GM21529 (cell line): ENCODE results near the gene CUL9.
"Not testable (repeated sequence)": the region's sequence is repeated elsewhere in the genome, so short reads cannot be mapped to it uniquely, and the experiment has no call there.

Source experiments
- ATAC-seq: cut with Tn5 transposase; IDR thresholded peaks from one replicate; pipeline ENCODE4 v1.9.1; 2021; ENCODE audit not compliant: unreplicated experiment

CUL9 gene

DNA sequence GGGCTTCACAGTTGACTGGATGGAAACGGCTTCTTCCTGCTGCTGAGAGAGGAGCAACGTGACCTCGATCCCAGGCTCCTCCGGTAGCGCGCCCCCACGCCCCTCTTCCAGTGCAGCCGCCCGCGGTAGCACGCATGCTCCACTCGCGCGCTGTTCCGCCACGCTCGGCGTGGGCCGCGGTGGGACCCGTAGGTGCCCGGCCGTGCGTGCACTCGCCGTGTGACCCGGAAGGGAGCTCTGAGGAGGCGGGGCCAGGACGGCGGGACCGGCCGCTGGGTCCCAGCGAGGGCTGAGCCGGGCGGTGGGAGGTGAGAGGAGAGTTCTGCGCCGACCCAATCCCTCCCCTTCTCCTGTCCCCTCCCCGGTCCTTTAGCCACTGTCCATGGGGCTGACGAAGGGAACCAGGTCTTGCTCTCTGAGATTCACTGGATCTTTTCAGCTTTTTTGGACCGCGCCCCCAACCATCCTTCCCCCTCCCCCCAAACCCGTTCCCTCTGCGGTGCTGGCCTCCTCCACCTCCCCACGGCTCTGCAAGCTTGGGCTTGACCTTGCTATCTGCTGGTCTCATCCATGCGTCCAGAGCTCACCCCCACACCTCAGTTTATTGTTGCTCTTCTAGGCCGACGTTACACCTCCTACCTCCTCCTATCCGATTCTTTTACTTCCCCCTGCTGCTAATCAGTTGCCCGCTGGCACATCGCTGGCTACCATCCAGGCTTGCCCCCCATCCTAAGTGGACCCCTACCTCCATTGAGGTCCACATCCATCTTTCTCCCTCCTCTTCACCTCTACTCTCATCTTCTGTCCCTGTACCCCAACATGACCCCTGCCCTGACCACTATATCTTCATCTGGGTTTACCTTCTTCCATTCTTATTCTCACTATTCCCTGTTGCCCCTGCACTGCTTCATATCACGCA, at the start of gene CUL9:
Gene CUL9 (plus strand): TSS at position 255 of the 919 bp plus-strand sequence. CDS start 2,115 bp downstream, outside the sequence.
- peak; percentile 94 for ATAC-seq

DNA sequence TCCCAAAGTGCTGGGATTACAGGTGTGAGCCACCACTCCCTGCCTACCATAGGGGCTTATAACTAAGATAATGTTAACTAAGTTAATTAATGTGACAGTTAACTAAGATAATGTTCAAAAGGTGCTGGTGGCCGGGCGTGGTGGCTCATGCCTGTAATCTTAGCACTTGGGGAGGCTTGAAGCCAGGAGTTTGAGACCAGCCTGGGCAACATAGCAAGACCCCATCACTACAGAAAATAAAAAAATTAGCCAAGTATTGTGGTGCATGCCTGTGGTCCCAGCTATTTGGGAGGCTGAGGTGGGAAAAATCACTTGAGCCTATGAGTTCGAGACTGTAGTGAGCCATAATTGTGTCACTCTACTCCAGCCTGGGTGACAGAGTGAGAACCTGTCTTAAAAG, 43.7 kb upstream of the CUL9 start:
- ATAC-seq: no peak

- not testable (repeated sequence) for ATAC-seq
Observed at GRCh38 chr6:43139973-43140372, 42.0 kb upstream of the CUL9 start.

- ATAC-seq: no peak
Observed at GRCh38 chr6:43141644-43142043, 40.4 kb upstream of the CUL9 start.

DNA sequence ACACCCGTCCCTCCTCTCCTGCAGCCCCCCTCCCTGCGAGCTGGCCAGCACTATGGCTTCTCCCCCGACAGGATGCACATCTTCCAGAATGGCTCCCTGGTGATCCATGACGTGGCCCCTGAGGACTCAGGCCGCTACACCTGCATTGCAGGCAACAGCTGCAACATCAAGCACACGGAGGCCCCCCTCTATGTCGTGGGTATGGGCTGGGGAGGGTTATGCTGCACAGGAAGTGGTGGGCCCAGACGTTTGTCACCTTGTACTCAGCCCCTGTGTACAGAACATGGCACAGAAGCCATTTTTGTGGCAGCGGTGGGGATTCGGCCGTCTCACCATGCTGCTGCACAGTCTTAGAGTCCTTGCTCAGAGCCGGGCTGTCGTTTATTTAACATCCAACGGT, 39.9 kb upstream of the CUL9 start:
- no peak for ATAC-seq

GRCh38 chr6:43143235-43144128, 38.5 kb upstream of the CUL9 start:
- ATAC-seq: no peak

GRCh38 chr6:43144879-43145278, 37.1 kb upstream of the CUL9 start:
- no peak for ATAC-seq

GRCh38 chr6:43146261-43146660, 35.7 kb upstream of the CUL9 start:
- ATAC-seq: no peak

GRCh38 chr6:43146709-43147688, 35.0 kb upstream of the CUL9 start:
- ATAC-seq: no peak

DNA sequence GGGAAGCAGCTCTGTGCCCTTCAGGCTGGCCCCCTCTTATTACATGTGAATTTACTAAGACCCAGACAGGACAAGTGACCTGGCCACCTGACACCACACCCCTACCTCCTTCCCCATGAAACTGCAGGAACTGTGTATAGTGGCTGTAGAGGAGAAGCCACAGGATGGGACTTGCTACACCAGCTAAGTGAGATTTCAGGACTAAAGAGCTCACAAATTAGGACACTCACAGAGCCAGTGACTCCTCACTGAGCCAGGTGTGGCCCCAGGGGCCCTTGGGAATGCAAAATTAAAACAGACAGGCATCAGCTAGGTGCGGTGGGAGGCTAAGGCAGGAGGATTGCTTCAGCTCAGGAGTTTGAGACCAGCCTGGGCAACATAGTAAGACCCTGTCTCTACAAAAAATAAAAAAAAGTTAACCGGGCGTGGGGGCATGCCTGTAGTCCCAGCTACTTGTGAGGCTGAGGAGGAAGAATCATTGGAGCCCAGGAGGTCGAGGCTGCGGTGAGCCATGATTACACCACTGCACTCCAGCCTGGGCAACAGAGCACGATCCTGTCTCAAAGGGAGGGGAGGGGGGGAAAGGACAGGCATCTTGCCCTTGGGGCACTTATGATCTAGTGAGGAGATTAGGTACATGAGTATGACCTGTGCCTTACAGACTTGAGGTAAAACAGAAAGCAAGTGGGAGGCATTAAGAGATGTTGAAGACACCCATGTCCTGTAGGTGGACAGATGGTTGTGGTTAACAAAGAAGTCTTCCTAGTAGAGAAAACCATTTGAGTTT, 34.1 kb upstream of the CUL9 start:
- ATAC-seq: no peak

DNA sequence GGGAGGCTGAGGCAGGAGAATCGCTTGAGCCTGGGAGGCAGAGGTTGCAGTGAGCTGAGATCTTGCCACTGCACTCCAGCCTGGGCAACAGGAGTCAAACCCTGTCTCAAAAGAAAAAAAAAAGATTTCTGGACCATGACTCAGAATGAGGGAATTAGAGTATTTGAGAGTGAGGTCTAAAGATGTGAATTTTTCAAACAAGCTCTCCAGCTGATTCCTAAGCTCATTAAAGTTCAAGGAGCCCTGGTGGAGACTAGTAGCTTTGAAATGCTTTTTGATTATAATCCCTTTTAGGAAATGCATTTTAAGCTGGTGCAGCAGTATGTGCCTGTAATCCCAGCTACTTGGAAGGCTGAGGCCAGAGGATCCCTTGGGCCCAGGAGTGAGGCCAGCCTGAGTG, 32.7 kb upstream of the CUL9 start:
- ATAC-seq: no peak

DNA sequence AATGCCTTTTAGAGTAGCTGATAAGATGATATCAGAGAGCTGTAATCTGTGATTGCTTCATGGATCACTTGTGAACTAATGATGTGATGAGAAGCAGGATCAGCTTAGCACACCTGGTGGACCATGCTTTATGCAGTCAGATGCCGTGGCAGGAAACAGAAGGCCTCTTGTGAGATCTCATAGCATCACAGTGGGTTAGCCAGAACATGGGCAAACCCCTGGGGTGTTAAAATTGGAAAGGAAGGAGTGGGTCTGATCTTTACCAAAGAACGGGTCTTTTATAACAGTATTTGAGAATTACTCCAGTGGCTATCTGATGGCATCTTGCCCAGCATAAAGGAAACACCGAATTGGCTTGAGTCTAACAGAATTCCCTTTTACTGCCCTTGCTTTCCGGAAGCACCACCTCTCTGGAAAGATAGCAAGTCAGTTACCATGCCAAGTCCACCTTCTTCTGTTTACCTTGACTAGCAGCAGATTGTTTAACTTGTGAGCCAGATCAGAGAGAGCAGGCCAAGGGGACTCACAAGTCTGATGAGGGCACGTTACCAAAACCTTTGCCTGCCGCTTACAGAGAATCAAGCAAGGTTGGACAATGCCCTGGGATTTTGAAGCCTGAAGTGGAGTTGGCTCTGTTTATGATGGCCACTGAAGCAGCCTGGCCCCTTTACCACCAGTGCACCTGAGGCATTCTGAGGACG, 31.8 kb upstream of the CUL9 start:
- no peak for ATAC-seq

GRCh38 chr6:43159599-43159998, 22.4 kb upstream of the CUL9 start:
- ATAC-seq: no peak

DNA sequence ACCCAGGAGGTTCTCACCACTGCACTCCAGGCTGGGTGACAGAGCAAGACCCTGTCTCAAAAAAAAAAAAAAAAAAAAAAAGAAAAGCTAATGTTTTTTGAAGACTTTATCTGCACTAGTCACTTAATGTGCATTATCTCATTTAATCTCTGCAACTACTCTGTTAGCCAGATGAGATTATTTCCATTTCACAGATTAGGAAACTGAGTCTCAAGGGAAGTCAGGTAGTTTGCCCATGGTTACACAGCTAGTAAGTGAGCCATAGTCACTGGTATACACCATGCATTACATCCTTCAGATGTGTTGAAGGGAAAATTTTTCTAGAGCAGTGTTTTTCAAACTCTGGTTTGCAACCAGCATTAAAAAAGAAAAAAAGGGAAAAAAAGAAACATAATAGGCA, 18.1 kb upstream of the CUL9 start:
- ATAC-seq: no peak

GRCh38 chr6:43170417-43170930, 11.5 kb upstream of the CUL9 start:
- ATAC-seq: no peak

DNA sequence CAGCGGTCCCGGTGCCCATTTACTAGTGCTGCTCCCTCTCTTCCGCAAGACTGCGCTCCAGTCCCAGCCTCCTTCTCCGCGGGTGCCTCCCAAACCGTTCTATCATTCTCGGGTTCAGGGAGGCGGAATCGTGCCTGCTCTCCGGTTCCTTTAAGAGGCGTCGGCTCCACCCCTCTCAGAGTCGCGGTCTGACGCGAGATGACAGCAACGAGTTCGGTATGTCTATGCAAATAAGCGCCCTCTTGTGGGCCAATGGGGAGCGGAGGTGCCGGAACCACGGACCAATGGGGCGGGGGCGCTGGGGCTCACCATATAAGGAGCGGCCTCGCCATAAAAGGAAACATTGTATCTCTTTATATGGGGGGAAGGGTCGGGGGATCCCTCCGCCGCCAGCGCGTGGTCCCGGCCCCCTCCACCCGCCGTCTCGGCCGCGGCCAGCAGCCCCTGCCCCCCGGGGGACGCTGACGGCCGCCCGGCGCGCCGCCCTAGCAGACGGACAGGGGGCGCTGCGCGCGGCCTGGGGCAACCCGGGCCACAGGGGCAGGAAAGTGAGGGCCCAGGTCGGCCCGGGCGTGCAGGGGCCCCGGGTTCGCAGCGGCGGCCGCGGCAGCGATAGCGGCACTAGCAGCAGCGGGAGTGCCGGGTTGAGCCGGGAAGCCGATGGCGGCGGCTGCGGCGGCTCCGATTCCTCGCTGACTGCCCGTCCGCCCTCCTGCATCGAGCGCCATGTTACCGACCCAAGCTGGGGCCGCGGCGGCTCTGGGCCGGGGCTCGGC, 10.9 kb upstream of the CUL9 start, which contains the start of gene SRF:
Gene SRF (plus strand): TSS at position 339 of the 776 bp plus-strand sequence. CDS start 388 bp downstream, at position 727.
- ATAC-seq: peak; percentile 59

DNA sequence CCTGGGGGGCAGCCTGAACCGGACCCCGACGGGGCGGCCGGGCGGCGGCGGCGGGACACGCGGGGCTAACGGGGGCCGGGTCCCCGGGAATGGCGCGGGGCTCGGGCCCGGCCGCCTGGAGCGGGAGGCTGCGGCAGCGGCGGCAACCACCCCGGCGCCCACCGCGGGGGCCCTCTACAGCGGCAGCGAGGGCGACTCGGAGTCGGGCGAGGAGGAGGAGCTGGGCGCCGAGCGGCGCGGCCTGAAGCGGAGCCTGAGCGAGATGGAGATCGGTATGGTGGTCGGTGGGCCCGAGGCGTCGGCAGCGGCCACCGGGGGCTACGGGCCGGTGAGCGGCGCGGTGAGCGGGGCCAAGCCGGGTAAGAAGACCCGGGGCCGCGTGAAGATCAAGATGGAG, 10.3 kb upstream of the CUL9 start:
- no peak for ATAC-seq
